DND-41 (cell line): ENCODE measurements around the gene TRAF3IP3.

Source experiments
- CTCF ChIP-seq: IDR thresholded peaks from 2 replicates; pipeline ENCODE4 v1.5.1; 2012; ENCODE audit warnings: borderline replicate concordance, low read length, moderate library complexity, mild to moderate bottlenecking; ENCODE audit not compliant: poor library complexity, severe bottlenecking; ENCODE audit errors: extremely low read depth
- EZH2 ChIP-seq: IDR thresholded peaks from 3 replicates; pipeline ENCODE4 v1.6.1; 2012; ENCODE audit warnings: borderline replicate concordance, low read depth, mild to moderate bottlenecking, moderate library complexity, low read length, inconsistent platforms; ENCODE audit not compliant: severe bottlenecking

DNA sequence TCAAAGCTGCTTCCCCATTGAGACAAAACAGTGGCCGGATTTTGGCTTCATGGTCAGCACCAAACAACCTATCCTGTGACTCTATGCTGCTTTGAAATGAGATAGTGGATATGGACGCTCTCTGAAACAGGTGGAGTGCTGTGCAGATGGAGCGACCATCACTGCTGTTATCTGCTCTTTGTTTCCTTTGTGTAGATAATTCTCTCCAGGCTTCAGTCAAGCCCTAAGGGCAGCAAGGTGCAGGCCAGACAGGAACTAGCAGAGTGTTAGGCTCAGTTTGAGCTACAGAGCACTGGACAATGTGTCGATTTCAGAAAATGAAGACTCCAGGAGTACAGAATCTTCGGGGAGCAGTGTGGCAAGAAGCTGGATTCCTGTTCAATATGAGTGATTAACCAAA lies 54.9 kb downstream of the TRAF3IP3 start:
- TF ChIP-seq CTCF (no peak), EZH2 (no peak)
